Tibial nerve (tissue), 4 donors: ENCODE results near the gene YOD1. TPM values are rescaled to one million over a fixed set of nuclear protein-coding genes. Genes with fewer than 3 reads are reported as not detected.

Experiments
- DNase-seq, 2 donors: peaks; one replicate each; pipeline ENCODE4 v3.0.0-alpha.2; 2019; ENCODE audit warnings: low spot score in 2 of 2
- H3K27ac ChIP-seq, 4 donors: fragments of 200-600 bp; sonication (generic) in 3 of 4; one replicate each; pipeline ENCODE4 v1.5.1; 2017 to 2019; ENCODE audit warnings: mild to moderate bottlenecking in 1 of 4
- H3K27me3 ChIP-seq, 2 donors: fragments of 200-600 bp; sonication (generic) in 1 of 2; one replicate each; pipeline versions ENCODE4 v1.5.1 to v1.6.0; 2017 to 2019
- H3K36me3 ChIP-seq, 3 donors: fragments of 200-600 bp; sonication (generic); one replicate each; pipeline ENCODE4 v1.5.1; 2018 to 2019
- H3K4me1 ChIP-seq, 4 donors: fragments of 200-600 bp; sonication (generic) in 3 of 4; one replicate each; pipeline ENCODE4 v1.5.1; 2017 to 2019
- H3K4me3 ChIP-seq, 4 donors: fragments of 200-600 bp; sonication (generic) in 3 of 4; one replicate each; pipeline ENCODE4 v1.5.1; 2017 to 2019; ENCODE audit warnings: mild to moderate bottlenecking in 1 of 4, moderate library complexity in 1 of 4
- H3K9me3 ChIP-seq, 4 donors: fragments of 200-600 bp; sonication (generic) in 3 of 4; one replicate each; pipeline ENCODE4 v1.5.1; 2017 to 2019
- EP300 ChIP-seq, 2 donors: sonication (generic); formaldehyde crosslinking; IDR thresholded peaks; one replicate each; pipeline ENCODE4 v1.6.1; 2017; ENCODE audit warnings: antibody characterized with exemption in 2 of 2, mild to moderate bottlenecking in 1 of 2
- POLR2A ChIP-seq, 2 donors: fragments of 450-650 bp; IDR thresholded peaks; one replicate each; pipeline ENCODE4 v1.6.1; 2017; ENCODE audit warnings: antibody characterized with exemption in 2 of 2, mild to moderate bottlenecking in 2 of 2, moderate library complexity in 2 of 2
- WGBS, 2 donors: methylation state at CpG; one replicate each; pipeline ENCODE4 v1.1.5; 2018; 5-methylcytosine and 5-hydroxymethylcytosine counted together
- total RNA-seq, 4 donors: library from RNA; depleted of rRNA; stranded (reverse); fragments of >200 nt; gene quantifications; one replicate each; pipeline ENCODE4 v1.1.0, GENCODE V29; 2016
- TF ChIP-seq, protein P1 (sequence below), 5 experiments: fragments of 200-600 bp in 3 of 5; fragments of 450-650 bp in 2 of 5; sonication (generic) in 3 of 5; IDR thresholded peaks; one replicate each; pipeline ENCODE4 v1.5.1; 2016 to 2019; ENCODE audit warnings: antibody characterized with exemption in 5 of 5, mild to moderate bottlenecking in 3 of 5, moderate library complexity in 2 of 5

Gene YOD1
- 10 to 100 TPM in 3 of 4 donors, 1 to 10 TPM in 1; 6.9 to 11.8 (median 10.7) TPM for total RNA-seq

DNA sequence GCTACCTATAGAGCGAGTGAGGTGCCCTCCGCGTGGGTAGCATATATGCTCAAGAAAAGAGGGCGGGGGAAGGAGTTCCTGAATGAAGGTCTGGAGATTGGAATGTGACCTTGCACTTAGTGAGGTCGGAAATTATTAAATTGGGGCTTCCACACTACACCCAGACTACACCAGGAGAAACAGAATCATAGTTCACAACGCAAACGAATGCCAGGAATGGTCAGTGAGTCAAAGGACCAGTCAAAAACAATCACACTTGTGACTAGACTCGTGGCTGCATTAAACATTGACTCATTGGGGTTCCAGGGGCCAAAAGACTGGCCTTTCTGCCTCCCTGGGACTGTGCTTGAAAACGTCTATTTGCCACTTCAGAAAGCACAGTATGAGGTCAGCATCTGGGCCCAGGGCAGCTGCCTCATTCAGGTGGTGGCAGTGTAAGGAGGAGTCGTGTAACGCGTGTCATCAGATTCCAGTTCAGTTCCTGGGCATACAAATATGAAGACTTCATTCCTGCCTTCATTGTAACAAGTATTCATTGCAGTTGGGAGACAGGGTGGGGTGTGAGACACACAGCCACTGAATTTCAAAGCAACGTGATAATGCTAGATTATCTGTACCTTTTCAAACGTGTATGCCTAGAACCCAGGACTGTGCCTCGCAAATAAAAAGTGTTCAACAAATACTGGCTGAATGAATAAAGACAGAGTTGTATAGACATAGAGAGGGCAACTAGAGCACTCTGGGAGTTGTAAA is at the start of gene YOD1:
TSS of gene YOD1 (minus strand) at position 18 of the 753 bp plus-strand sequence. CDS start 178 bp downstream, outside the sequence.
- no peak for DNase-seq
- Histone ChIP-seq H3K4me1 (peaks cover 0 to 61% (median 19%) of the 10 kb centered on the region in 4 donors), H3K36me3 (peaks cover 0 to 31% (median 0%) of the 10 kb centered on the region in 3 donors), H3K27ac (peak within 1 kb of the TSS; percentile 88 to 99 (median 92)), H3K9me3 (no peaks in the 10 kb centered on the region), H3K27me3 (no peaks in the 10 kb centered on the region), H3K4me3 (peak within 1 kb of the TSS; percentile 91 to 99 (median 92))
- WGBS, 2 donors: 44 to 45% methylated on average over 15 of the region's 15 CpGs
- TF ChIP-seq, protein P1, sequence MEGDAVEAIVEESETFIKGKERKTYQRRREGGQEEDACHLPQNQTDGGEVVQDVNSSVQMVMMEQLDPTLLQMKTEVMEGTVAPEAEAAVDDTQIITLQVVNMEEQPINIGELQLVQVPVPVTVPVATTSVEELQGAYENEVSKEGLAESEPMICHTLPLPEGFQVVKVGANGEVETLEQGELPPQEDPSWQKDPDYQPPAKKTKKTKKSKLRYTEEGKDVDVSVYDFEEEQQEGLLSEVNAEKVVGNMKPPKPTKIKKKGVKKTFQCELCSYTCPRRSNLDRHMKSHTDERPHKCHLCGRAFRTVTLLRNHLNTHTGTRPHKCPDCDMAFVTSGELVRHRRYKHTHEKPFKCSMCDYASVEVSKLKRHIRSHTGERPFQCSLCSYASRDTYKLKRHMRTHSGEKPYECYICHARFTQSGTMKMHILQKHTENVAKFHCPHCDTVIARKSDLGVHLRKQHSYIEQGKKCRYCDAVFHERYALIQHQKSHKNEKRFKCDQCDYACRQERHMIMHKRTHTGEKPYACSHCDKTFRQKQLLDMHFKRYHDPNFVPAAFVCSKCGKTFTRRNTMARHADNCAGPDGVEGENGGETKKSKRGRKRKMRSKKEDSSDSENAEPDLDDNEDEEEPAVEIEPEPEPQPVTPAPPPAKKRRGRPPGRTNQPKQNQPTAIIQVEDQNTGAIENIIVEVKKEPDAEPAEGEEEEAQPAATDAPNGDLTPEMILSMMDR (IDR thresholded peaks at IDR 0.05): no peak
- TF ChIP-seq POLR2A (IDR thresholded peaks at IDR 0.05): no peak
- no peak for TF ChIP-seq EP300 (IDR thresholded peaks at IDR 0.05)

DNA sequence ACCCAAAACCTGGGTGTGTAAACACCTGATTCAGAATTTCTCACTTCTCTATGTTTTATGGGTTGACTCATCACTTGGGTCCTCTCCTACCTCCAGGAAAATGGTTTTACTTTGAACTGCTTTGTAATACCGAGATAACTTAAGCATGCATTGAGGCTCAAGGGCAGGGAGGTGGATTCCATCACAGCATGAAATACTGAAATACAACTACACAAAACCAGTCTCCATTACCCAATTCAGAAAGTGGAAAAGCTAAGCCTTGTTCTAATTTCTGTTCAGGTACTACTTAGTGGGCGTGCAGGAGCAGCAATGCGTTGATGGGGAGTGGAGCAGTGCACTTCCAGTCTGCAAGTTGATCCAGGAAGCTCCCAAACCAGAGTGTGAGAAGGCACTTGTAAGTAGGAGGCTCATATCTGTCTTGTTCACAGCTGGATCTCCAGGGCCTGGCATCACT is 46.9 kb upstream of the YOD1 start:
- 81 to 91% methylated on average over 3 of the region's 3 CpGs for WGBS, 2 donors
- Histone ChIP-seq H3K4me3 (no peak overlapping the region), H3K4me1 (no peaks in the 10 kb centered on the region), H3K9me3 (no peaks in the 10 kb centered on the region), H3K36me3 (no peaks in the 10 kb centered on the region), H3K27ac (no peak overlapping the region), H3K27me3 (no peaks in the 10 kb centered on the region)
- TF ChIP-seq EP300 (IDR thresholded peaks at IDR 0.05) (no peak), POLR2A (IDR thresholded peaks at IDR 0.05) (no peak)
- TF ChIP-seq, protein P1 (IDR thresholded peaks at IDR 0.05): no peak
- no peak for DNase-seq

DNA sequence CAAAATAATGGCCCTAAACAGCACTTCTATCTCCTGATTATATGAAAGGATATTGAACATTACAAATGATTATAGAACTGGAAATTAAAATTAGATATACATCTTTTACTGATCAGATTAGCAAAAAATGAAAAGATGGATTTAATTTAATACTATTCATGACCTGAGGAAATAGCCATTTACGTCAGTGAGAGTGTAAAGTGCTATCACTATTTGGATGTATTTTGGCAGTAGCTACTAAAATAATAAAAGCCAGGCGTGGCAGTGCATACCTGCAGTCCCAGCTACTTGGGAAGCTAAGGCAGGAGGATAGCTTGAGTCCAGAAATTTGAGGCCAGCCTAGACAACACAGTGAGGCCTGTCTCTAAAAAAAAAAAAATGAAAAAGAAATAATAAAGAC is 42.9 kb upstream of the YOD1 start:
- Histone ChIP-seq H3K9me3 (no peaks in the 10 kb centered on the region), H3K36me3 (no peaks in the 10 kb centered on the region), H3K4me3 (no peak overlapping the region), H3K27me3 (no peaks in the 10 kb centered on the region), H3K4me1 (no peaks in the 10 kb centered on the region), H3K27ac (no peak overlapping the region)
- TF ChIP-seq, protein P1 (IDR thresholded peaks at IDR 0.05): no peak
- no peak for TF ChIP-seq EP300 (IDR thresholded peaks at IDR 0.05)
- TF ChIP-seq POLR2A (IDR thresholded peaks at IDR 0.05): no peak
- WGBS, 2 donors: 53% methylated on average over 2 of the region's 2 CpGs
- no peak for DNase-seq

DNA sequence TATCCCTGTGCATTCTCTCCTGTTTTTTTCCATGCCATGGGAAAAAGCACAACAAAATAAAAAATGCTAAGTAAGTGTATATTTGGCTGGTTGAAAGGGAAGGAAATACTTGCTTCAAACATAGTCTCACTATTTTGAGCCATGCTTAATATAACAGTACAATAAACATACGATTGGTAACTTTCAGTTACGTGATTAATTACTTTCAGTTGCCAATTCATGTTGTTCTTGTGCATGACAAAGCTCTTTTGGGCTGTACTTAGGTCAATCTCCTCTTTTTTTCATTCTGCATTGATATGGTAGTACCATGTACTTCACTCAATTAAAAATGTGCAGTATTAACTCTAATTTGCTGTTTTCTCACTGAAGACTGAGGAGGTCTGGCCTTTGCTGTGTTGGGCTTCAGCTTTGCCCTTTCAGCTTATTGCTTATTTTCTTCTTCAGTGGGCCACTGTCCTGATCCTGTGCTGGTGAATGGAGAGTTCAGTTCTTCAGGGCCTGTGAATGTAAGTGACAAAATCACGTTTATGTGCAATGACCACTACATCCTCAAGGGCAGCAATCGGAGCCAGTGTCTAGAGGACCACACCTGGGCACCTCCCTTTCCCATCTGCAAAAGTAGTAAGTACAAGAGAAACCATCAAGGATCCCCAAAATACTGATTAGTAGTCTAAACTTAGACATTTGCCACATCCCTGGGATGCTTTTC is 40.3 kb upstream of the YOD1 start:
- no peaks in the 10 kb centered on the region for H3K4me1 ChIP-seq
- no peaks in the 10 kb centered on the region for H3K27me3 ChIP-seq
- H3K4me3 ChIP-seq: no peak overlapping the region
- H3K27ac ChIP-seq: no peak overlapping the region
- no peak for DNase-seq
- TF ChIP-seq EP300 (IDR thresholded peaks at IDR 0.05): no peak
- TF ChIP-seq, protein P1 (IDR thresholded peaks at IDR 0.05): no peak
- 78 to 83% methylated on average over 4 of the region's 4 CpGs for WGBS, 2 donors
- no peaks in the 10 kb centered on the region for H3K9me3 ChIP-seq
- H3K36me3 ChIP-seq: no peaks in the 10 kb centered on the region
